ENCODE measurements around the gene KIAA1614.

- TF ChIP-seq CTCF (optimal IDR thresholded peaks at IDR 0.05 in 1 of 3, IDR thresholded peaks at IDR 0.05 in 1 of 3, conservative IDR thresholded peaks at IDR 0.05 in 1 of 3; ENCODE audit: extremely low read depth in 1 of 3, insufficient read depth in 2 of 3, low read length in 3 of 3): no peak
- TF ChIP-seq EZH2 (IDR thresholded peaks at IDR 0.05; ENCODE audit: low read length): no peak
These were observed 53.6 kb downstream of the KIAA1614 start for GRCh38 chr1:180966312-180966711.
